Fibroblast of skin of left biceps (primary cell): ENCODE measurements around the gene TFIP11.

Experiments
- DNase-seq, 2 experiments: peaks; one replicate each; pipeline ENCODE4 v3.0.0-alpha.2; 2013; ENCODE audit warnings: low read depth in 2 of 2

TFIP11 gene

DNA sequence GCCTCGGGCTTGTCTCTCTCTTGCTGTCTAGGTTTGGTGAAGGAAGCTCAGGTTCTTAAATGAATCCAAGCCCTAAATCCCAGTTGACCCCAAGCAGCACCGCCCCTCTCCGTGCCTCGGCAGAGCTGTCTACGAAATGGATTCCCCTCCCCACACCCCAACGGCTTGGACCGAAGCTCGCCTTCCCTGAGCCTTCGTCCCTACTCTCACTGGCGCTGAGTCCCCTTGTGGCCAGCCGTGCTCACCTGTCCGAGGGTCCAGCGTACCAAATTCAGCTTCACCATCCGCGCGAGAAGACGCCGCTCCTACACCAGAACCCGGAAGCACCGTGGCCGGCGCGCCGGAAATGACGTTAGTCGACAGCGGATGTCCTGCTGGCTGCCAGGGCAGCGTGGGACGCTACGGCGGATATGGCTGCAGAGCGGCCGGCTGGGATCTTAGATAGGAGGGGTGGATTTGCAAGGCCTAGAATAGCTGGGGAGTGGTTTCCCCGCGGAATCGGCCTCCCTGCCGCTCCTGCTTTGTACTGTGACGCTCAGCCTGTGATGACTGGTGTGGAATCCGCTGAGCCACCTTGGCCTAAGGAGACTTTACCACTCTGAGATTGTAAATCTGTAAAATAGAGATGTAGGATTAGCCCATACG lies at the start of gene TFIP11:
TSS of gene TFIP11 (minus strand) at position 325 of the 645 bp plus-strand sequence. CDS start 2,201 bp downstream, outside the sequence.
- peak; percentile 62 for DNase-seq

DNA sequence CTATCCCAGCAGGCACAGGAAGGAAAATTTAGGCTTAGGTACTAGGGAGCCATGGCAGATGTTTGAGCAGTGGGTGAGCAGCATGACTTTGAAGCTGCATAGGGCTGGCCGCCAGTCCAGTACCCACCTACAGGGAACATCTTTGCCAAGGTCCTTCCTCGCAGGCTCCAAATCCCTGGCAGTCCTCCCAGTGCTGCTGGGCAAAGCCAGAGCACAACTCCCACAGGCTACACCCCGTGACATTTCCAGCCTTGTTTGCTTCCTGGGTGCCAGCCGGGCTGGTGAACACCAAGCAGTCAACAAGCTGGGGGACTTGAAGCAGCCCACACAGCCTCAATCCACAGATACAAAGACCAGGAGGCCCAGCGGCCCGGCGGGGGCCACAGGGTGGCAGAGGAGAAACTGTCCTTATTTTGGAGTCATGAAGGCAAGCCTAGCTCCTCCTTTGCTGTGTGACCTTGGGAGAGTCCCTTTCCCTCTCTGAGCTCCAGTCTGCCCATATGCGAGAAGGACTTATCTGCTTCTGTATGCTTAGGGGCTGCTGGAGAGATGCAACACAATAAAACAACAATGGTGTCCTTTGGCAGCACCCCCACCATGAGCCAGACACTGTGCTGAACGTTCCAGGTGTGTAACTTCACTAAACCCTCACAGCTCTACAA lies 49.6 kb upstream of the TFIP11 start:
- no peak for DNase-seq

DNA sequence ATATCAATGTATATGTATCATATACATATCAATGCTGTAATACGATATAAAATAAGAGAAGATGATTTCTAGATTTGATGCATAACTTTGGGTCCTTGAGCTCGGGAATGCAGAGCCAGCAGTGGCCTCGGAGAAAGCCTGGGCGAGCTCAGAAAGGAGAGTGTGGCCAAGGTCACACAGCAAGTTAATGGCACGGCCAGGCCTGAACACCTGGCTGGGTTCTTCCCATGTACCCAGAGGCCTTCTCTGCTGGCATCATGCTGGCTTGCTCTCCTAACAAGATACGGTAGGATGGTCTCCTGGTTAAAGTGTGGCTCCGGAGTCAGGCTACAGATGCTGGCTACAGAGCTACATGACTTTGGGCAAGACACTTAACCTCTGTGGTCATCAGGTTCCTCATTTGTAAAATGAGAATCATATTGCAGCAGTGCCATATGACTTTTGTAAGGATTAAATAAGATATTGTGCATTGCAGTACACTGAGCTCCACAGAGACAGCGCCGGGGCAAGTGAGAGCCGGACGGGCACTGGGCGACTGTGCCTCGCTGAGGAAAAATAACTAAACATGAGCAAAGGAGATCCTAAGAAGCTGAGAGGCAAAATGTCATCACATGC lies 47.8 kb upstream of the TFIP11 start:
- no peak for DNase-seq

DNA sequence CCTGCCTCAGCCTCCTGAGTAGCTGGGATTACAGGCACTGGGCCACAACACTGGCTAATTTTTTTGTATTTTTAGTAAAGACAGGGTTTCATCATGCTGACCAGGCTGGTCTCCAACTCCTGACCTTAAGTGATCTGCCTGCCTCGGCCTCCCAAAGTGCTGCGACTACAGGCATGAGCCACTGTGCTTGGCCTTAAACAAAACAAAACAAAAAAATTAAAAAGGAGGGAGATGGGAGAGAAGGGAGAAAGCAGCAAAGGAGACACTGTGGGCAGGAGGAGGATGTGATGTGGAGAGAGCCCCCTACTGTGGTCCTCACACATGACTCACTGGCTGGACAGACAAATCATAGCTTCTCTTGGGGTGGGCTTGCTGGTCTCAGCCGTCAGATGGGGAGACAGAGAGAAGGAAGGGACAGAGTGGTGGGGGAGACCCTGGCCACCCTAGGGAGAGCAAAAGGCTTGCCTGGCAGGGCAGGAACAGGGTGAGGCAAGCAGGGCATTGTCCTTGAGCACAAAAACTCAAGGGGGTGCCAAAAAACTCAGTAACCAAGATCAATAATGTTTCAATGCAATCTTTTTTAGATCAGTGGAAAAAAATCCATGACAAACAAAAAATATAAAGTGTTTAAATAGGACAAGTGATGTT lies 46.1 kb upstream of the TFIP11 start:
- no peak for DNase-seq

DNA sequence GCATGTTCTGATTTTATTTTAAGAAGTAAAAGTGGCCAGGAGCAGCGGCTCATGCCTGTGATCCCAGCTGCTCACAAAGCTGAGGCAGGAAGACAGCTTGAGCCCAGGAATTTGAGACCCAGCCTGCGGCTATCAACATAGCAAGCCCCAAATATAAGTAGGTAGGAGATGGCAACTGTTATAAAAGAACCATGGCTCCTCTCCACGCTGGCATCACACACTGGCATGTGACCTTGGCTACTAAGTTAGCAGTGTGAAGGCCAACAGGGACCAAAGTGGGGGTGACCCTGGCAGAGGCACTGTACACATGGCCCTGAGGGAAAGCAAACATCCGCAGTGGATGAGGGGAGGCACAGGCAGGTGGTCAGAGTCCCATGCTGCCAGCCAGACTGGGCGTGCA lies 44.6 kb upstream of the TFIP11 start:
- no peak for DNase-seq

DNA sequence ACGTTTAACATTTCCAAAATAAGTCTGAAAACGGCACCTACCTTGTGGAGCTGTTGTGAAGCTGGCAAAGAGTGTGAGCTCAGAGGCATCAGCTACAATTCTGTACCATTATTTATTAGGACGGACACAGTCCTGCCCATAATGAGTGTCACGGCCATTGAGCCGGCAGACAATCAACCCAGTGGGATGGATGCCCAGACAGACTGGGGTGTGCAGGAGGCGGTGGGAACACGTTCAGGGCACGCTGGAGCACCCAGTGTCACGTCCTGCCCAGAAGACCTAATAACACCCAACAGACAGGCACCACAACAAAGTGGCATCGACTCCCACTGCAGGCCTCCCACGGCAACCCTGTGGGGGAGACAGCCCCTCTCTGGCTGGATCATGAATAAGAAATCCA lies 43.2 kb upstream of the TFIP11 start:
- no peak for DNase-seq

DNA sequence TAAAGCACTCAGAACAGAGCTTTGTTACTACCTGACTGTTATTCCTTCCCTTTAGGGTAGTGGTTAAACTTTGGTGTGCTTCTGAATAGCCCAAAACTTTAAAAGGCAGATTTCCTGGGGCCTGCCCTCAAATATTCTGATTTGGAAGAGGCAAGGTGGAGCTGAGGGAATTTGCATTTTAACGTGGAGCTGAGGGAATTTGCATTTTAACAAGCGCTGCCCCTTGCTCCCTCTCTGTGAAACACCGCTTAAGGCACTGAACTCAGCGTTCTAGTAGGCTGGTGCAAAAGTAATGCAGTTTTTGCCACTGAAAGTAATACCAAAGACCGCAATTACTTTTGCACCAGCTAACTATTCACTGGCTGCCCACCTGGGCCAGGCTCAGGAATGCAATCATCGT lies 42.7 kb upstream of the TFIP11 start:
- DNase-seq, result no peak

DNA sequence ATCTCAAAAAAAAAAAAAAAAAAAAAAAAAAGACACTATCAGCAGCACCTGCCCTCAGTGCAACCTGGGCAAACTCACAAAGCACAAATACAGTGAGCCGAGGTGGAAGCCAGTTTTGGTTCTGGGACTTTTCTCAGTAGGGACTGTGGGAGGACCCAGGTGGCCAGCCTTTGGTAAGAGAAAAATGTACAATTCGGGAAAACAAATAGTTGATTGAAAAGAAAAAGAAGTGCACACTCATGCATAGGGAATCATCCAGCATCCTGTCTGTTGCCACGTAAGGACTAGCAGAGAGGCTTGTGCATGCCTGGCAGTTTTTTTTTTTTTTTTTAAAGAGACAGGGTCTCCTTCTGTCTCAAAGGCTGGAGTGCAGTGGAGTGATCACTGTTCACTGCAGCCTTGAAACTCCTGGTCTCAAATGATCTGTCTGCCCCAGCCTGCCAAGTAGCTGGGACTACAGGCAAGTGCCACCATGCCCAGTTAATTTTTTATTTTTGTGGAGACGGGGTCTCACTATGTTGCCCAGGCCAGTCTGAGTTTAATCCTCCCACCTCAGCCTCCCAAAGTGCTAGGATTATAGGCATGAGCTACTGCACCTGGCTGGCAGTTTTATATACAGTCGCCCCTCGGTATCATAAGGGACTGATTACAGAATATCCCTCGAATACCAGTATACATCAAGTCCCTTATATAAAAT lies 40.9 kb upstream of the TFIP11 start:
- peak; percentile 72 to 75 for DNase-seq

DNA sequence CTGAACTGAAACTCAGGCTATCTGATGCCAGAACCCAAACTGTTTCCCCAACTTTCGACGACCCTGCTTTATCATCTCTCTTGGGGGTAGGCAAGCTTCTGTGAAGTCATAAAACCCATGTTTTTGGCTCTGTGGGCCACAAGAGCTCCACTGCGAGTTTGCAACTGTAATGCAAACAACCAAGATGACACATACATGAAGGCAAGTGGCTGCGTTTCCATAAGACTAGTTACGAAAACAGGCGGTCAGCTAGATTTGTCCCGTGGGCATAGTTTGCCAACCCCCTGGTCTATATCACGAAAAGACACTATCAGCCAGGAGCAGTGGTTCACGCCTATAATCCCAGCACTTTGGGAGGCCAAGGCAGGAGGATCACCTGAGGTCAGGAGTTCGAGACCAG lies 40.2 kb upstream of the TFIP11 start:
- no peak for DNase-seq

DNA sequence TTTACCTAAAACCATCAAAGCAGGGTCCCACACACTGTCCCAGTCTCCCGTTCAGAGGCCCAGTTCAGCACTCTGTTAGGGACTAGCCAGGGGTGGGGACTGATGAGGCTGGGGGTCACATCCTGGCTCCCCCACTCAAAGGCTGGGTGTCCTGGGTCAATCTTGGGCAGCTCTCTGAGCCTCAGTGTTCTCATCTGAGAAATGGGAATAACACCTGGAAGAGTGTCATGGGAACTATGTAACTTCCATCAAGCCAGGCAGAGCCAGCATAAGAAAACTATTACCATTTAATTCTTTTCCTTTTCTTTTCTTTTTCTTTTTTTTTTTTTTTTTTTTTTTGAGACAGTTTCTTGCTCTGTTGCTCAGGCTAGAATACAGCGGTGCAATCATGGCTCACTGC lies 39.3 kb upstream of the TFIP11 start:
- no peak for DNase-seq

DNA sequence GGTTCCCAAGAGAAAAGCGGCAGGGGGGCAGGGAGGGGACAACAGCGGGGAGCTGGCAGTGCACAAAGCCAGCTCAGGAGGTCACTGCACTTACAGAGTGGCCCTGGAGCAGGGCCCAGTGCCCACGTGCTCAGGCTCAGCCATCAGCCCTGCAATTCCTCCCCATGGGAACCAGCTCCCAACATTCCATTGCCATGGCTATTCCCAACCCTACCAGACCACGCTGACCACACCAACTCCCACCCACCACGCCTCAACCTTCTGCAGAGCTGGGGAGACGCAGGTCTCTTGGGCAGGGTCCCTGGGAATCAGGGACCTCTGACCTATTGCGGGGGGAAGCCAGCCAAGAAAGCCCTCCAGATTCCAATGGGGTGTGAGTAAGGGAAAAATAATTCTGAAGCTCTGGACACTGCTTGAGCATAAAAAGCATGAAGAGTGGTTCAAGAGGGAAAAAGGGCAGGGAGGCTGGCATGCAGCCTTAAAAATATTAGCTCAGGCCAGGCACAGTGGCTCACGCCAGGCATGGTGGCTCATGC lies 38.3 kb upstream of the TFIP11 start:
- peak in 1 of 2 experiments; percentile 25 for DNase-seq

DNA sequence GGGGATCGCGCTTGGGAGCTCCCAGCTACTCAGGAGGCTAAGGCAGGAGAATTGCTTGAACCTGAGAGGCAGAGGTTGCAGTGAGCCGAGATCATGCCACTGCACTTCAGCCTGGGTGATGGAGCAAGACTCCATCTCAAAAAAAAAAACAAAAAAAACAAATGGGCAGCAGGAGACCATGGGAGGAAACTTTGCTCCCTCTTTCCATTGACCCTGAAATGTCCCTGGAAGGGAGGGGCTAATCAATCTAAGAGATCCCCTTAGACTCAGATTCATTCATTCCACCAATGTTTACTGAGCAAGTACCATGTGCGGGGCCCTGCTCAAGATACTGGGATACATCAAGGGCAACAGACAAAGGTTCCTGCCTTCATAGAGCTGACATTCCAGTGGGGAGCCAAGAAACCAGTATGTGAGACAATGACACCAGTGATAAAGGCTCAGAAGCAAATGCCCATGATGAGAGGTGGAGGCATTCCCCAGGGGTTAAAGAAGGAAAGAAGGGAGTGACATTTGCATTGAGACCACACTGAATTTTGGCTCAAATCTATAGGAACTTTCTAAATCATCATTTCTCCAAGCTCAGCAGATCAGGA lies 37.7 kb upstream of the TFIP11 start:
- DNase-seq, result no peak

DNA sequence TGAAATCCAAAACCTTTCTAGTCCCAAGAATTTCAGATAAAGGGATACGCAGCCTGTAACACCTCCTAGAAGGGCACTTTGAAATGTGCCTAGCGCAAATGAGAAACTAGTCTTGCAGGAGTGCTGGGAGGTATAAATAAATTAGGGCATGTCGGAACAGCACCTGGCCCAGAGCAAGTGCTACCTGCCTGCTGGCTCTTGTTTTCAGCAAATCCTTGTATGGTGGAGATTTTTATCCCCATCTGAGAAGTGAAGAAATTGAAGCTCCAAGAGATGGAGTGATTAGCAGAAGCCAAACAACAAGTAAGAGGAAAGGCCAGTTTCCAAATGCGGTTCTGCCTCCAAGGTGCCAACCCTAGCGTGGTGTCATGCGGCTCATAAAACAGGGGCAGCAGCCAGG lies 36.7 kb upstream of the TFIP11 start:
- DNase-seq, result no peak

DNA sequence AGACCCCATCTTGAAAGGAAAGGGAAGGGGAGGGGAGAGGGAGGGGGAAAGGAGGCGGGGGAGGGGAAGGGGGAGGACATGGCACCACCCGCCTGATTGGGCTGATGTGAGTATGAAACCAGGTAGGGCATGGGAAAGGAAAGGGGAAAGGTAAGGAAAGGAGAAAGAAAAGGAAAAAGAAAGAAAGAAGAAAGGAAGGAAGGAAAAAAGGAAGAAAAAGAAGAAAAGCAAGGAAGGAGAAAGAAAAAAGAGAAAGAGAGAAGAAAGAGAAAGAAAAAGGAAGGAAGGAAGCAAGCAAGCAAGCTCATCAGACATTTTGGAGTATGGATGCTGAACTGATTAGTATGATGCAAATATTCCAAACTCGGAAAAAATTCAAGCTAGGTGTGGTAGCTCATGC lies 36.0 kb upstream of the TFIP11 start:
- DNase-seq, result no peak

DNA sequence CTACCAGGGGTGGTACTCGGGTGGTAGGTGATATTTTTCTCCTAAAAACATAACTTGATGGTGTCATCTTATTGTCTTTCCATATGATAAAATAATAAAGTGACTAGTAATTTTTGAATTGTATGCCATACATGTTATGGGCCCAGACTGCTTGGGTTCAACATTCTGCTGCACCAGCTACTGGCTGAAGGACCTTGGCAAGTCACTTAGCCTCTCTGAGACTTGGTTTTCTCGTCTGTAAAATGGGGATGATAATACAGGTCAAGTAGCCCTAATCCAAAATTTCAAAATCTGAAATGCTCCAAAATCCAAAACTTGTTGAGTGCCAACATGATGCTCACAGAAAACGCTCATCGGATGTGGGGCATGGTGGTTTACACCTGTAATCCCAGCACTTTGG lies 35.6 kb upstream of the TFIP11 start:
- DNase-seq, result no peak

DNA sequence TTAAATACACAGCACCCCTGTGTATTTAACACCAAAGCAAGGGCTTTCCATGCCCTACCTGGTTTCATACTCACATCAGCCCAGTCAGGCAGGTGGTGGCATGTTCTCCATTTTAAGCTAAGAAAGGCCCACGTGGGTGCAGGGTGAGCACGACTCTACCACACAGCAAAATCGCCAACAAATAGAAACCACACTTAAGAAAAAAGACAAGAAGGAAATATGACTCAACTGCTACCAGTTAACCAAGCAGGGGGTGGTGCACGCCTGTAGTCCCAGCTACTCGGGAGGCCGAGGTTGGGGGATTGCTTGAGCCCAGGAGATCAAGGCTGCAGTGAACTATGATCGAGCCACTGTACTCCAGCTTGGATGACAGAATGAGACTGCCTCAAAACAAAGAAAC lies 35.2 kb upstream of the TFIP11 start:
- no peak for DNase-seq

DNA sequence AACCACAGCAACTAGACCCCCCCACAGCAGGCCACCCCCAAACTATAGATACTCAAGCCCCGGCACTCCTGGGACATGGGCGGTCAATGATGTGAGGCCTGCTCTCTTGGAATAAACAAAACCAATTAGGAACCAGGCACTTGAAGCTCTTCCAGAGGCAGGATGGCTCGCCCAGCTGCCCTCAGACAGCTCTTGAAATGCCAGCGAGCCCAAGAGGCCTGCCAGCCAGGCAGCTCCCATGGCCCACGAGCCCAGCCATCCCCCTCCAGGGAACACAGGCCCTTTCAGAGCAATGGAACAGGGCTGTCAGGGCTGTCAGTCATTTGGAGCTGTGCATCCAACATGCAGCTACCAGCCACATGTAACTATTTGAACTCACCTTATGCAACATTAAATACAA lies 34.0 kb upstream of the TFIP11 start:
- no peak for DNase-seq

DNA sequence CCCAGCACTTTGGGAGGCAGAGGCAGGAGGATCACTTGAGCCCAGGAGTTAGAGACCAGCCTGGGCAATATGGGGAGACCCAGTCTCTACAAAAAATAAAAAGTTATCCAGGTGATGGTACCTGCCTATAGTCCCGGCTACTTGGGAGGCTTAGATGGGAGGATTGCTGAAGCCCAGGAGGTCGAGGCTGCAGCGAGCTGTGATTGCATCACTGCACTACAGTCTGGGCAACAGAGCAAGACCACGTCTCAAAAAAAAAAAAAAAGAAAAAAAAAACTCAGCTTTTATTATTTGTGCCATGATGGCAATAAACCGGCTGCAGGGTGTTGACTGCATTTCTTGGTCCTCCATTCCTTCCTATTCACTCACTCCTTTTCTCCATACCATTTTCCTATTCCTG lies 33.6 kb upstream of the TFIP11 start:
- no peak for DNase-seq

DNA sequence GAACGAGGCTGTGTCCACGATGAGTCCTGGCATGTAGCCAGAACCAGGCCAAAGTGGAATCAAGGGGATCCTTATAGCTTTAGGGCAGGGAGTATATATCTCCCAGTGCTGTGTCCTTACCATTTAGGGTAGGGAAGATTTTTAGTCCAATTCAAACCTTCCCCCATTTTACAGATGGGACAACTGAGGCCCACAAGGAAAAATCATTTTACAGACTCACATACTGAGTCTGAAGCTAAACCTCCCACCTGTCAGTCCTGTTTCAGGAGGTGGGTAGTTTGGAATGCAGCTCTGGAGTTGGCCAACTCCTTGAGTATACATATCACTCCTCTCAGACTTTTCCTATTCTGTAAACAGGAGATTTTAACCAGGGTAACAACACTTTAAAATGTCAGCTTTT lies 33.1 kb upstream of the TFIP11 start:
- DNase-seq, result no peak

DNA sequence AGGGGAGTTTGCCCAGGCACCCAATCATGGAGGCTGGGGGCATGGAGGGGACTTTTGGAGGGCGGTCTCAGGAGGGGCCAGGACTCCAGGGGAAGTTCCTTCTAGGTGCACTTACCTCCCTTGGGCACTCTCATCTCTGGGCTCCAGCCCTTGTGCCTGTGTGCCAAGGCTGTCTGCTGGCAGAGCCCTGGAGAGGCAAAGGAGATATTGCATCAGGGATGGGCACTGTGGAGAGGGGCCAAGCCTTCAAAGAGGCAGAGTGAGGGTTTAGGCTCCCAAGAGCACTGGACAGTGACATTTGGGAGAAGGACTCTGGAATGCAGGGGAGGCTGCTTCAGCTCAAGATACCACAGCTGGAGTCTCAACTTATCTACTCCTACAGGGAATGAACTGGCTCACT lies 32.2 kb upstream of the TFIP11 start:
- DNase-seq, result no peak

DNA sequence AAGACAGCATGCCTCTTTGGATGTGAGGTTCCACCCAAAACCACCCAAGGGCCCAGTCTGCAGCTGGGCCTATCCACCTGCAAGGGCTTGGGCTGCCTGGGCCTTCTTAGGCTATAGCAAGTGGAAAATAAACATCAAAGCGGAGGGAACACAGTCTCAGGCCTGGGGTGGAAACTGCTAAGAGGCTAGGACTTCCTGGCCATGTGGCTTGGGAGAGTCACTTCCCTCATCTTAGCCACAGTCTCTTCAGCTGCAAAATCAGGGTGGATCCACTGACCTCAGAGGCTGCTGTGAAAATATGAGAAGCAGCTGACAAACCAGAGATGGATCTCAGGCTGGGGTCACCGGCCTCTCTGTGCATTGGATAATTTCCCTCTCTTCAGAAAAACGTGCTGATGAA lies 30.6 kb upstream of the TFIP11 start:
- no peak for DNase-seq
